ENCODE results near the gene TRIO.

GRCh38 chr5:14491015-14491915 lies 348.1 kb downstream of the TRIO start:
- TF ChIP-seq ZNF565 (CRISPR knock-in tag; conservative IDR thresholded peaks at IDR 0.05; ENCODE audit: low read depth) (no peak), PATZ1 (CRISPR knock-in tag; IDR thresholded peaks at IDR 0.05; ENCODE audit: borderline replicate concordance) (no peak), RARB (CRISPR knock-in tag; IDR thresholded peaks at IDR 0.05) (no peak), ESRRG (CRISPR knock-in tag; IDR thresholded peaks at IDR 0.05) (no peak), CSRNP3 (CRISPR knock-in tag; IDR thresholded peaks at IDR 0.05) (no peak), ISL1 (CRISPR knock-in tag; IDR thresholded peaks at IDR 0.05) (no peak), ZFP30 (CRISPR knock-in tag; IDR thresholded peaks at IDR 0.05) (no peak)
